HG03159 (cell line): ENCODE results near the gene NELL2.
A peak's percentile ranks its signal among the peaks of the same experiment; 100 is the strongest.
"Not testable (repeated sequence)": the region's sequence is repeated elsewhere in the genome, so short reads cannot be mapped to it uniquely, and the experiment has no call there.

ENCODE experiments used
- ATAC-seq: cut with Tn5 transposase; IDR thresholded peaks from one replicate; pipeline ENCODE4 v1.9.1; 2021; ENCODE audit warnings: mild to moderate bottlenecking, moderate library complexity; ENCODE audit not compliant: unreplicated experiment

The NELL2 gene

DNA sequence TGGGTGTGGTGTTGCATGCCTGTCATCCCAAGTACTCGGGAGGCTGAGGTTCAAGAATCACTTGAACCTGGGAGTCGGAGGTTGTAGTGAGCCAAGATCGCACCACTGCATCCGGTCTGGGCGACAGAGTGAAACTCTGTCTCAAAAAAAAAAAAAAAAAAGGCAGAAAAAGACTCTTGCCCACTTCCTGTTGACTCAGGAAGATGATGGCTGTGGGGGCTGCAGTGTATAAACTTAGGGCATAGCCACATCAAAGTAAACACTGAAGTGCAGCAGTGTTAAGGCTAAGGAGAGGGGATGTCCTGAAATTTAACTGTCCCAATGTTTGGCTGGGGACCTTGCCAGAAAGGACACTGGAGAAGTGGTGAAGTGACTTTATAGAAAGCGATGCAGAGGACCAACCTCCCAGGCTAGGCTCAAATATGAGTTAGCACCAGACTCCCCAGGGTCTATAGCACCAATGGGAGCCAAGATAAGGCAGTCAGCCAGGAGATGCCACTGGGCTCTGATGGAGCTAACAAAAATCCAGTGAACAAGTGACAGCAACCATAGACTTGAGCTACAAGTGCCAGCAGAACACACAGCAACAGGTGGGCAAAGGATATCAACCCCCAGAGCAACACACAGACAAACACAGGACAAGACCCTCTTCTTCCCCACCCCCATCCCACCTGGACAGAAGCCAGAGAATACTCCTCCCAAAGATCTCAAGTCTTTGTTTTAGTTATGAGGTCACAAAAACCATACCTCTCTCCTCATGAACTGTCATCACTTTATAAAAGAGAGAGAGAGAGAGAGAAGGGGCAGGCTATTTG lies 28.0 kb downstream of the NELL2 start:
- ATAC-seq: peak; percentile 92

DNA sequence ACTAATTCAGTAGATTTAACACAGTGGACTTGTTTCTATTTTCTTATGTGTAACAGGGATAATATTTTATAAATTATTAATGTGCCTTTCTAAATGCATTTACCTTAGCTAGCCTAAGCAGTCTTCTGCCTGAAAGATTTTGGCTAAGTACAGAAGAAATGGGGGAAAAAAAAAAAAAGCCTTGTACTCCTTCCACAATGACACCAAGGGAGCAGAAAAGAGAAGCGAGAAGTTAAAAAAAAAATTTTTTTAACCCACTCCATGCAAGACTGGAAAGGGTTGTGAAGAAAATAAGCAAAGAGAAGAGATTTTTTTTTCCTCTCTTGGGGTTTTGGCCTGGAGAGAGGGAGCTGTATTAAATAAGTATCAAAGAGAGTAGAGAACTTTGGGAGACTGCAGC lies 28.7 kb downstream of the NELL2 start:
- ATAC-seq: peak; percentile 8

DNA sequence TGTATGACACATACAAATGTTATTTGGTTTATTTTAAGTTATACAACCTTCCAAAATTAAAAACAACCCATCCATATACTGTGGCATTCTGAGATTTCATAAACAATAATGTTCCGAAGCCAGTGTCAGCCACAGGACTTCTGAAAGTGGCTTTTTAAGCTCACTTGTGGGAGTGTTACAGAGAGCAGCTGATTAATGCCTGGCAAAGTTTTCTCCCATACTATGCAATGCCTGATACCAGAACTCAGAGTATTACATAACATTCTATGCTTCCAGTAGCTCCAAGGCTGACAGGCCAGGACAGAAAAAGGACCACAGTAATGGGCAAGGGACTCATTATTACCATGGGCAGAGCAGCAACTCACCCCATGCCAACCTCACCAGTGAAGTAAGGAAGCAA lies 29.3 kb downstream of the NELL2 start:
- no peak for ATAC-seq

DNA sequence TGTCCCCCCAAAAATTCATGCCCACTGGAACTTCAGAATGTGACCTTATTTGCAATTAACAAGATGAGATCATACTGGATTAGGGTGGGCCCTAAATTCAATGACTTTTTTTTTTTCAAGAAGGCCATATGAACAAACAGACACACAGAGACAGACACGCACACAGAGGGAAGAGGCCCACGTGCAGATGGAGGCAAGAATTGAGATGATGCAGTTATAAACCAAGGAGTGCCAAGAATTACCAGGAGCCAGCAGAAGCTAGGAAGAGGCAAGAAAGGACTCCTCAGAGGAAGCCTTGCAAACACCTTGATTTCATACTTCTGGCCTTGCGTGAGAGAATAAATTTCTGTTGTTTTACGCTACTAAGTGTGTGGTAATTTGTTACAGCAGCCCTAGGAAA lies 33.4 kb downstream of the NELL2 start:
- no peak for ATAC-seq

DNA sequence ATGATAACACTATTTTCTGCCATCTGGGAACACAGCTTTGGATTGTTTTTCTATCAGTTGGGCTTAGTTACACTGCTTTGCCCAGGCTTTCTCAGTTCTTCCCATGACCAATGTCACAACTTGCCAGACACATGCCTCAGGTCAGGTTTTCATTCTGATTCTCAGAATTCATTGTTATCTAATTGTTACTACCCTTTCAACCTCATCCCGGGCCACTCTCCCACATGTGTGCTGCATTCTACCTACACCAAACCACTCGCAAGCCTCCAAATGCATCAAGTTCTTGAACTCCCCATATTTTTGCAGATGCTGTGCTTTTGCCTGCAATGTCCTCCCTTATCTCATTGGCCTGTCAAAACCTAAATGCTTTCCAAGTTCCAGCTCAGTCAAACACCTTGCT lies 36.3 kb downstream of the NELL2 start:
- ATAC-seq: no peak

DNA sequence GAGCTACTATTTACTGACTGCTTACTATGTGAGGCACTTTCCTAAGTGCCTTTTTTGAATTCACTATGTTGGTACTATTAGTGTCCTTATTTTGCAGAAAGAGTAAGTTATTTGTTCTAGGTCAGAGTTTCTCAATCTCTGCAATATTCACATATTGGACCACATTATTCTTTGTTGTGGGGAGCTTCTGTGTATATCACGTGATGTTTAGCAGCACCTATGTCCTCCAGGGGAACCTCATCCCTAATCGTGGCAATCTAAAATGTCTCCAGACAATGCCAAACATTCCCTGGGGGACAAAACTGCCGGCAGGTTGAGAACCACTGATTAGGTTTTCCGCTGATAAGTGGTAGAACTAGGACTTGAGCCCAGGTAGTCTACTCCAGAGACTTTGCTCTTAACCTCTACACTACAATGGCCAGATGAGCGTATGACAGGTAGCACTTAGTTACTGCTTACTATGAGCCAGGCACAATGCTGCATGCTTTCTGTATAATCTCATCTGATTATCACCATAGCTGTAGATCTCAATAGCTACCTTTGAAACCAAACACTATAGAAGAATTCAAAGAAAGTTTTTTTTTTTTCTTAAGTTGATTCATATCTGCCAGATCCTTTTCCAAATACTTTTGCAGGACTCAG lies 38.9 kb downstream of the NELL2 start:
- ATAC-seq: no peak

DNA sequence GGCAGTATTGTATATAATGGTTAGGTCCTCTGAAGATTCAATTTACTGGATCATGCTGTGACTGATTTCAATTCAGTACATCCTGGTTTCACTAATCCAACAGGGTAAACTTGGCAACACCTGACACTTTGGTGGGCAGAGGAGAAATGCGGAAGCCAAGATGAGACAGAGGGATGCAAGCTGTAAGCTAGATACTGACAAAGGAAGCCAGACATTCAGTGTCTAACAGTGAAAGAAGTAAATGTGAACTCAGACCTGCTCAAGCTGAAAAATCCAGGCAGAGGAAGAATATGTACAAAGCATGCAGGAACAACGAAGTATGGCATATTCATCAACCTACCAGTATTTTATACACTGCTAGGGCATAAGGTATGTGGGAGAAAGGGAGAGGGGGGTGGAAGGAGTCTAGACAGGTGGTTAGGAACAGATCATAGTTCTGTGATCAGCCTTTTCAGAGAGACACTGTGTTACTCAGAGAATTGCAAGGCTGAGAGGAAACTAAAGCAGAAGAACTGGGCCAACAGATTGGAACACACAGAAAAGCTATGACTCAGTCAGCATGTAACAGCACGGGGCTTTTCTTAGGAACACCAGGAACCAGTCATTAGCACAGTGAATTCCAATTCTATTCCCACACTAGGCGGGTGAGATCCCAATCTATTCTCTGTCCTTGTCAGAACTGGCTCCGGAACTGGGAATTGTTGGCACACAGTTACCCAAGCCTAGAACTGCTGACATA lies 40.3 kb downstream of the NELL2 start:
- no peak for ATAC-seq

DNA sequence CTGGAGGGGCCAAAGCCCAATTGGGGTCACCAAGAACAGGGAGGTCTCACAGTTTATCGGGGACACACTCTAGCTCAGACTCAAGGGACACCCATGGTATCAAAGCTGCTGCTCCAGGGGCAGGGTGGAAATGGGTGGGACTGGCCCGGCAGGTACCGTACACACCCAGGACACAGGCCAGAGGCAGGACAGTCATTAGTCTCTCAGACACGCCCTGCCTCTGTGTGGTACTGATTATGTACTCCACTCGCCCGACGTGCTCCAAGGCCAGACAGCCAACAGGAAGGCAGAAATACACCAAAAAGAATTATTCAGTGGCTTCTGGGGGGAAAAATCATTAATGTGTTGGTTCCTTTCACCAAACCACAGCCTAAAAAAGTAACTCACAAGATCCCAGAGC lies 41.1 kb downstream of the NELL2 start:
- not testable (repeated sequence) for ATAC-seq

DNA sequence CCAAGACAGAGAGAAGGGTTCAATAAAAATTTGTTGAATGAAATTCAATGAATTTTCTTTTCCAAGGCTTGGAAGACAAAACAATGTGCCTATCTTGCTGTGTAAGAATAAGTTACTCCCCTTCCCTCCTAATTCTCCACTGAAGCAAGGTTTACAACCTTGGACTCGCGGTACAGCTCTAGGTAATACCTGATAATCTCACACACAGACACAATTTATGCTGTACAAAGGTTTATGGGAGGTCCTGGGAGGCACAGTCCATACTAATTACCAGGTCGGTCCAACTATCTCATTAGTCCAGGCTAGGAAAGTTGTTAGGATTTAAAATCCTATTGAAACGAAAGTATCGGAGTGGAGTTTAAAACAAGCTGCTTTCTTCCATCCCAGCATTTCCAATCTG lies 42.6 kb downstream of the NELL2 start:
- no peak for ATAC-seq

DNA sequence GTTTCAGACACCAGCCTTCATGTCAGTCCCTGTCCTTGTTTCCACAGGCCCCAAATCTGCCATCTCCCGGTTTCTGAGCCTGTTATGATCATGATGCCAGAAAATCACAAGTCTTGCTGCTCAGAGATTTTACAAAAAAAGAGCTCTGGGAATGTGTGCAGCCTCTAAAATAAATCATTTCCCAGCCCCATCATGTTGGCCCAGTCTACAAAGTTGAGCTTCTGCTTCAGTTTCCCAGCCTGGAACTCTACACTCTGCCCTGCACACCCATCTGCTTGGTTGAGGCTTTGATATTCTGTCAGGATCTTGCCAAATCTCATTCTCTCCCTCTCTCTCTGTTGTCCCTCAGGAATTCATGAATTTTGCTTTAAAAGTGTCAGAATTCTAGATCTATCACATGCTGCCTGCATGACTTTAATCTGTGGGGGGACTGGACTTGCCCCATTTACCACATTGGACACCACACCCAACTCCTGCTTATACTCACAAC lies 45.5 kb downstream of the NELL2 start:
- ATAC-seq: no peak

DNA sequence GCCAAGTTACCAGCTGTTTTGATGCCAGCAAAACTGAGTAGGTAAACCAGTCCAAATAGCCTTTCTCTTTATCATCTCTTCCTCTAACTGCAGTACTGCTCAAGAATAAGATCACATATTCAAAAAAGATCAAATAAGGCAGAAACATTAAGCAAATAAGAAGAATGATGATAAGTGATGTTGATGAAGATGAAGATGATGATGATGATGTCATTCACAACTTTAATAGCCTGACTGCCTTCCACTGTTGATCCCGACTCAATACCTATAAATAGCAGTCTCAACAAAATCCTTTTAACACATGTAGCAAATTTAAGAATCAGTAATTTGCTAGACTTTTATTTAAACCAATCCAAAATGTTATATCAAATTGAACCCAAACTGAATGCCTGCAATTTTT lies 47.1 kb downstream of the NELL2 start:
- ATAC-seq: no peak

DNA sequence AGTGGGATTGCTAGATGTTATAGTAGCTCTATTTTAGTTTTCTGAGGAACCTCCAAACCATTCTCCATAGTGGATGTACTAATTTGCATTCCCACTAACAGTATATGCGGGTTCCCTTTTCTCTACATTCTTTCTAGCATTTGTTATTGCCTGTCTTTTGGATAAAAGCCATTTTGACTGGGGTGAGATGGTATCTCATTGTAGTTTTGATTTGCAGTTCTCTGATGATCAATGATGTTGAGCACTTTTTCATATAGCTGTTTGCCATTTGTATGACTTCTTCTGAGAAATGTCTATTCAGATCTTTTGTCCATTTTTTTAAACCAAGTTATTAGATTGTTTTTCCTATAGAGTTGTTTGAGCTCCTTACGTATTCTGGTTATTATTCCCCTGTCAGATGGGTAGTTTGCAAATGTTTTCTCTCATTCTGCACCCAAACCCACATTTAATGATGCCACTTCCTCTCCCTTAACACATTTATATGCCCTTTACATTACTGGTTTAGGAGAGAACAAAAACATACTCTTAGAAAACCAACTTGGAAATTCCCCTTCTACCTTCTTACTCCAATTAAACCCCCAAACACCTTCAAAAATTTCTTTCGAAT lies 48.2 kb downstream of the NELL2 start:
- ATAC-seq: no peak

DNA sequence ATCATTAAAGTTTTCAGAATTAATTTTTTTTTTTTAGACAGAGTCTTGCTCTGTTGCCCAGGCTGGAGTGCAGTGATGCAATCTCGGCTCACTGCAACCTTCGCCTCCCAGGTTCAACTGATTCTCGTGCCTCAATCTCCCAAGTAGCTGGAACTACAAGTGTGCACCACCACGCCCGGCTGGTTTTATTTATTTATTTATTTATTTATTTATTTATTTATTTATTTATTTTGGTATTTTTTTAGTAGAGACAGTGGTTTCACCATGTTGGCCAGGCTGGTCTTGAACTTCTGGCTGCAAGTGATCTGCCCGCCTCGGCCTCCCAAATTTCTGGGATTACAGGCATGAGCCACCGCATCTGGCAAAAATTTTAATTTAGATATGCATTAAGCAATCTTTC lies 54.4 kb downstream of the NELL2 start:
- not testable (repeated sequence) for ATAC-seq

DNA sequence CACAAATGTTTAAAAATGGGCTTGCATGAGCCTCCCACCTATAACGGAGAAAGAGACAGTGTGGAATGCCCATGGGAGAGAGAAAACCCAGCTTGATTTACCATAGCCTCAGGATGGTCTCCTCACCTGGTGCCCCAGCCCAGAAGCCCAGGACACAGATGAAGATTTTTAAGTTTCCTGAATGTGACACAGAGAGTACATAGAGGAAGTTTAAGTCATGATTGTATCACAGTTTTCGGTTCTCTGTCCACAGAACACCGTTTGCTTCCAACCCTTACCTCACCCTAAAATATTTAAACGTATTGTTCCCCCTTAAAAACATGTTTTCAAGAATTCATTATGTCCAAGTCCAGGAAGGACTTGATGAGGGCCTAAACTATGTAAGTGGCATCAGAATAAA lies 56.2 kb downstream of the NELL2 start:
- ATAC-seq: no peak

DNA sequence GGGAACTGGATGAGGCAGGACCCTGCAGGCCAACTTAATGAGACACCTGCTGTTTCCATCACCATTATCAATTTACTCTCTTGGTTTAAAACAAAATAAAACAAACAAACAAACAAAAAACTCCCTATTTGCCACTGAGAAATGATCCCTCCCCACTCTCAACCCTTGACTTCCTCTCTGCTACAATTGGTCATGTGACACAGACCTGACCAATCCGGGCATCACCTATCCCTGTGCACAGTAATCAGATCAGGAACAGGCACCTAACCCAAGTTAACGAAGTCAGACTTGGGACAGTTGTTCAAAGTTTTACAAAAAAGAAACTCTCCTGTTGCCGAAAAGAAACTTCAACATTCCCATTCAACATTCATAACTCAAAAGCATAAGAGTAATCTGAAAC lies 58.4 kb downstream of the NELL2 start:
- no peak for ATAC-seq

DNA sequence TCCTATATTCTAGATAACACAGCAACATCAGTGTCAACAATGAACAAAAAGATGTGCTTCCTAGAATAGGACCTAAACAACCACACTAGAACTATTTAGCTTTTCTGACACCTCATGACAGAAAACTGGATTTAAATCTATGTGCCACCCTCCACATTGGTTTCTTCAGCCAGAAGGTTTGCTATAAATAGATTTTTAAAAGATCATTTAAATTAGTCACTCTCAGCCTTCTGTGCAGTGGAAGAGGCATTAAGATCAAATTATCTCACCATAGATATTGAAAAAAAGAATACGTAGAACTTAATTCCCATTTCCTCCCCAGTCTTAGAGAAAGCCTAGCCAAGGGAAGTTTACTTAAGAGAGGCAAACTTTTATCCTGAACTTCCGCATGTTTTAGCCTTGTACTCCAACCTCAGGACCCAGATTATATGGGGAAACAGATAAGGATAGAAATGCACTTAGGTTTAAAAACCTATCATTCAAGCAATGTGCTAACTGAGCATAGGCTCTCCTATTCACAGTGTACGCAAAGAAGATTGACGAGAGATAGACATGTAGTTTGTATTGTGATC lies 59.6 kb downstream of the NELL2 start:
- ATAC-seq: no peak

DNA sequence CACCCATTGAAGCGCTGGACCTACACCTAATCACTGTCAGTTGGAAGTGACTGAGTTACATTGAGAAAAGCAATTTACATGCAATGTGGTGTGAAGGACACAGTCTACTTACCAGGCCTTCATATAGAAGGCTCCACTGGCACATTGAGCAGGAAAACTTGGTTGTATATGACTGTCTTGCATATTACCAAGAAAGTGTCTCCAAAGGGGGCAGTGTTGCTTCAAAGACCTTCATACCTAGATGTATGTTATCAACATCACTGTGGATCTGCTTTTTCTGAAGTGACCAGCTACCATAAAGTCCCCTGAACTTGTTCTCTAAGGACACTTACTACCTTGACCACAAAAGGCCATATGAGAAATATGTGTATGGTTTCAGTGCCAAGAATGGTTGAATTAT lies 64.1 kb downstream of the NELL2 start:
- peak; percentile 79 for ATAC-seq

DNA sequence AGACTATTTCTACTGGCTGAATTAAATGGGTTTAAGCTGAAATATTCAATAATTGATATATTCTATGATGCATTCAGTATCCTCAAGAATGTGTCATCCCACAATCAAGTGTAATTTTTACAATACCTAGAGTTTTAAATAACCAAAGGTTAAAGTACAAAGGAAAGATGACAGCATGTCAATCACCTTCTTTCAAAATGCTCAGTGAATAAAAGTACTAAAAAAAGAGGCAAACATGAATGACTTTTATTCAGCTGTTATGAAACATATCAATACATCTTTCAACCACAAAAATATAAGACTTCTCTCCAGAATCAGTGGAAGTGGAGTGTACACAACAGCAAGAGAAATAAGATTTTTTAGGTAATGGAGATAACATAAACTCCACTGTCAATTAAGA lies 72.0 kb downstream of the NELL2 start:
- no peak for ATAC-seq

DNA sequence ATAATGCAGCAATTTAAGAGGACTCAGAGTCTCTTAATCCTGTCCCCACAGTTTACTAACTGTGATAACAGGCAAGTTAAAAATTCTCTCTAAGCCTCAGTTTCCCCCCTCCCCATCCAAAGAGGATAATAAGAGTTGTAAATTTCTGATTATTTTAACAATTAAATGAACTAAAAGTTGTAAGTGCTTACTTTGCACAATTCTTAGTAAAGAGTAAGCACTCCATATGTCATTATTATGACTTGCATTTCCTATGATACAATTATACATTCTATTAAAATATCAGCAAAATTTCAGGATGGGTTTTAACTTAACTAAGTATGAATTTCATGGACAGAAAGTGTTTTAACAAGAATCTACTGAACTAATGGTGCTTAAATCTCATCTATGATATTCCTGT lies 80.1 kb downstream of the NELL2 start:
- no peak for ATAC-seq

DNA sequence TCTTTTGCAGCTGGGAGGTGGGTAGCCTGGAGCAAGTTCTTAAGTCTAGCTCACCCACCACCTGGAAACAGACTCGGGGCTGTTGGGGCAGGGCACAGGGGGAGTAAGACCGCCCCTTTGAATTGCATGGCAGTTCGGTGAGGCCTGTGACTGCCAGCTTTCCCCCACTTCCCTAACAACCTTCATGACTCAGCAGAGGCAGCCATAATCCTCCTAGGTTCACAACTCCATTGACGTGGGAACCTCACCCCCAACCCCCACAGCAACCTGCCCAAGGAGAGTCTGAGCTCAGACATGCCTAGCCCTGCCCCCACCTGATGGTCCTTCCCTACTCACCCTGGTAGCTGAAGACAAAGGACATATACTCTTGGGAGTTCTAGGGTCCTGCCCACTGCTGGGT lies 87.4 kb downstream of the NELL2 start:
- no peak for ATAC-seq

DNA sequence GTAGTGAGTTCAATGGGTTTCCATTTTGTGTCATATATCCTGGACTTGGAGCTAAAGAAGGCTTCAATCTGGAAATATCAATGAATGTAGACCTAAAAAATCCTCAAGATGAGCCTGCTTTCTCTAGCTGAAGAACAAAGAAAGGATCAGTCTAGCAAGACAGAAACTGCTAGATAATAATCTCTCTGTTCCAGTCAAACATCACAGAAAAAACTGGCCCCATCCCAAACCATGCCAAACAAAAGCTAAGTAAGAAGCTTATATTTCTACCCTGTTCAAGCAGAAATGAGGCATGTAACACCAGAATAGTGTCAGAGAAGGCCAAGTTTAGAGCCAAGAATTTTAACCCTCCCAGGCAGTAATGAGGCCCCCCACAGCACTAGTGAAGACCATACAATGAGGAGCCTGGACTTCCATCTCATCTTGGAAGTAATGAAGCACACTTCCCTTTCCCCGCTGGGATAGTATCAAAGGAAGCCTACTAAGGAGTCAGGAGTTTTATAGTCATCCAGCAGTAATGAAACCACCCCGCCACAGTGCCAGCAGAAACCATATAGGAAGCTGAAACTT lies 95.8 kb downstream of the NELL2 start:
- no peak for ATAC-seq
